Adrenal gland (tissue), 5 donors: ENCODE data around the gene ANKRD44.

Experiments used
- CTCF ChIP-seq, 6 experiments: fragments of 450-650 bp in 4 of 6; fragments of 200-600 bp in 2 of 6; sonication (generic) in 1 of 6; IDR thresholded peaks; 1 replicate in 5 of 6; 2 replicates in 1 of 6; pipeline versions ENCODE4 v1.5.1 to v1.8.0; 2016 to 2021; ENCODE audit warnings: antibody characterized with exemption in 6 of 6, mild to moderate bottlenecking in 2 of 6, moderate library complexity in 1 of 6
- POLR2A ChIP-seq, 2 donors: fragments of 450-650 bp; IDR thresholded peaks; one replicate each; pipeline ENCODE4 v1.6.1; 2017; ENCODE audit warnings: antibody characterized with exemption in 2 of 2, mild to moderate bottlenecking in 2 of 2, moderate library complexity in 1 of 2
- donor health status: DM: no; HTN: no; CAD: no.

- TF ChIP-seq CTCF (IDR thresholded peaks at IDR 0.05) (no peak), POLR2A (IDR thresholded peaks at IDR 0.05) (no peak)
These were observed 3.9 kb downstream of the ANKRD44 start for GRCh38 chr2:197306696-197307040.
